Common myeloid progenitor, CD34-positive (primary cell): ENCODE results near the gene IGDCC3.

Source experiments
- CTCF ChIA-PET: fragments of 350-600 bp; sonication (Branson Sonifier 250); formaldehyde crosslinking; loops from one replicate; lab custom pipeline; 2021; ENCODE audit warnings: antibody characterized with exemption; lab: Charles Lee
- POLR2A ChIA-PET: fragments of 350-600 bp; sonication (Branson Sonifier 250); formaldehyde crosslinking; loops from one replicate; lab custom pipeline; 2021; ENCODE audit warnings: antibody characterized with exemption; lab: Charles Lee
- DNase-seq, 3 donors: peaks; one replicate each; pipeline versions ENCODE4 v3.0.0 to v3.0.0-alpha.2; 2013
- H3K27ac ChIP-seq, 2 experiments: 1 replicate in 1 of 2; 2 replicates in 1 of 2; pipeline ENCODE4 v1.7.0; 2013; ENCODE audit warnings: inconsistent platforms in 2 of 2, low read length in 2 of 2, mild to moderate bottlenecking in 2 of 2, low read depth in 1 of 2, moderate library complexity in 1 of 2; ENCODE audit not compliant: severe bottlenecking in 2 of 2, insufficient read depth in 1 of 2, poor library complexity in 1 of 2
- H3K27me3 ChIP-seq, 5 experiments: replicated peaks in 2 of 5; 1 replicate in 3 of 5; 2 replicates in 2 of 5; pipeline versions ENCODE4 v1.6.1 to v1.7.0; 2013; ENCODE audit warnings: low read length in 4 of 5, mild to moderate bottlenecking in 2 of 5, moderate library complexity in 2 of 5, inconsistent platforms in 1 of 5; ENCODE audit not compliant: insufficient read depth in 5 of 5, control insufficient read depth in 4 of 5
- H3K36me3 ChIP-seq, 4 experiments: 1 replicate in 2 of 4; 2 replicates in 2 of 4; pipeline versions ENCODE4 v1.6.1 to v1.7.0; 2013; ENCODE audit warnings: low read length in 3 of 4, control low read depth in 1 of 4, mild to moderate bottlenecking in 1 of 4; ENCODE audit not compliant: control insufficient read depth in 4 of 4, insufficient read depth in 4 of 4
- H3K4me1 ChIP-seq, 4 experiments: 1 replicate in 3 of 4; 2 replicates in 1 of 4; pipeline versions ENCODE4 v1.6.1 to v1.7.1; 2013; ENCODE audit warnings: low read length in 3 of 4, mild to moderate bottlenecking in 3 of 4, control low read depth in 1 of 4, inconsistent platforms in 1 of 4, moderate library complexity in 1 of 4; ENCODE audit not compliant: control insufficient read depth in 4 of 4, insufficient read depth in 4 of 4; ENCODE audit errors: control extremely low read depth in 1 of 4
- H3K4me3 ChIP-seq, 7 experiments: 1 replicate in 4 of 7; 2 replicates in 3 of 7; pipeline versions ENCODE4 v1.5.1 to v1.7.0; 2013; ENCODE audit warnings: mild to moderate bottlenecking in 7 of 7, low read length in 6 of 7, moderate library complexity in 6 of 7, inconsistent platforms in 2 of 7, low read depth in 2 of 7, control low read depth in 1 of 7; ENCODE audit not compliant: insufficient read depth in 4 of 7, control insufficient read depth in 1 of 7; ENCODE audit errors: extremely low read depth in 1 of 7
- H3K9me3 ChIP-seq, 5 experiments: 1 replicate in 4 of 5; 2 replicates in 1 of 5; pipeline versions ENCODE4 v1.6.1 to v1.7.1; 2013; ENCODE audit warnings: low read length in 4 of 5, mild to moderate bottlenecking in 2 of 5, inconsistent platforms in 1 of 5, low read depth in 1 of 5, moderate library complexity in 1 of 5; ENCODE audit not compliant: control insufficient read depth in 4 of 5, insufficient read depth in 2 of 5; ENCODE audit errors: control extremely low read depth in 1 of 5
- WGBS: methylation state at CpG from one replicate; pipeline ENCODE4 v1.1.5; 2013; ENCODE audit not compliant: insufficient coverage; 5-methylcytosine and 5-hydroxymethylcytosine counted together

Gene IGDCC3

DNA sequence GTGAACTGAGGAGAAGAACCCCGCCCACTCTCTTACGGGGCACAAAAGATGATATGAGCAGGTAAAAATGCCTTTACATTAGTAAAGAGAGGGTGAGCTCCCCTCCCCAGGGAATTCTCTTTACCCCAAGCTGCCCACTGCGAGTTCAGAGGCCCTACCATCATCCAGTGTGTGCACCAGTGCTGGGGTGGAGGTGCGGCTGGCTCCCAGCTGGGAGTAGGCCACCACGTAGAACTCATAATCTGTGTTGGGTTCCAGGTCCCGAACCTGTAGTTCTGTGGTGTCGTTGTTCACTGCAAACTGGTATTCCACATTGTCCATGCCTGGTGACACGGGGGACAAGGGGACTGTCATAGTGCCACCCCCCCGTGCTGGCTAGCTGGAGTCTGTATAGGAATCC lies 17.1 kb upstream of the IGDCC3 start:
- ChIA-PET POLR2A (interaction anchor here (0.9 kb wide), 1 partner anchor 40 kb away, joined by 3 read pairs; no protein-coding TSS in a partner anchor), CTCF (interaction anchor here (0.7 to 20.5 kb wide), 10 partner anchors 9 to 75 kb away, joined by 3 to 416 read pairs (median 6); no protein-coding TSS in a partner anchor)
- Histone ChIP-seq H3K27me3 (peaks cover 6 to 69% (median 32%) of the 10 kb centered on the region in 5 experiments), H3K36me3 (no peaks in the 10 kb centered on the region), H3K9me3 (no peaks in the 10 kb centered on the region), H3K4me3 (no peak overlapping the region), H3K4me1 (peaks cover 0 to 16% (median 12%) of the 10 kb centered on the region in 4 experiments), H3K27ac (no peak overlapping the region)
- WGBS, result 93% methylated on average over 7 of the region's 9 CpGs
- no peak for DNase-seq

DNA sequence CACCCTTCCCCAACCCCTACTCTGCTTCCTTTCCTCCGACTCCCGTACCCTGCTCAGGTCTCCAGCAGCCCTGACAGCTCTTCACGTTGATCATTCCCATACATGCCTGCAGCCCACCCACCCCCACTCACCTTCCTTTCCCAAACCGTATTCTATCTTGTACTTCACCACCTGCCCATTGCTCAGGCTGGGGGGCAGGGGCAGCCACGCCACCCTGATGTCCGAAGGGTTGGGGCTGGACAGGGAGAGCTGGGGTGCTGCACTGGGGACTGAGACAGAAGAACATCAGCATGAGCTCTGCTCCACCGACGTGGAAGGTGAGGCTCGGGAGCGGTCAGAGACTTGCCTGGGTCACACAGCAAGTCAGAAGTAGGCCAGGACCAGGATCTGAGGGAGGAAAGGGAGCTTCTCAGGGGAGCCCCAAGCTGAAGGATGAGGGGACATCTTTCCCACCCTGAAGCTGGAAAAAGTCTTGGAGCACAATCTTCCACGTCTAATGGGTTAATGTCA lies 16.5 kb upstream of the IGDCC3 start:
- Histone ChIP-seq H3K4me3 (no peak overlapping the region), H3K9me3 (no peaks in the 10 kb centered on the region), H3K4me1 (peaks cover 0 to 16% (median 12%) of the 10 kb centered on the region in 4 experiments), H3K27me3 (peaks cover 6 to 69% (median 32%) of the 10 kb centered on the region in 5 experiments), H3K27ac (no peak overlapping the region), H3K36me3 (no peaks in the 10 kb centered on the region)
- ChIA-PET POLR2A (interaction anchor here (0.9 kb wide), 1 partner anchor 41 kb away, joined by 3 read pairs; no protein-coding TSS in a partner anchor), CTCF (interaction anchor here (0.7 to 20.5 kb wide), 10 partner anchors 8 to 74 kb away, joined by 3 to 416 read pairs (median 6); no protein-coding TSS in a partner anchor)
- 91% methylated on average over 11 of the region's 11 CpGs for WGBS
- no peak for DNase-seq

DNA sequence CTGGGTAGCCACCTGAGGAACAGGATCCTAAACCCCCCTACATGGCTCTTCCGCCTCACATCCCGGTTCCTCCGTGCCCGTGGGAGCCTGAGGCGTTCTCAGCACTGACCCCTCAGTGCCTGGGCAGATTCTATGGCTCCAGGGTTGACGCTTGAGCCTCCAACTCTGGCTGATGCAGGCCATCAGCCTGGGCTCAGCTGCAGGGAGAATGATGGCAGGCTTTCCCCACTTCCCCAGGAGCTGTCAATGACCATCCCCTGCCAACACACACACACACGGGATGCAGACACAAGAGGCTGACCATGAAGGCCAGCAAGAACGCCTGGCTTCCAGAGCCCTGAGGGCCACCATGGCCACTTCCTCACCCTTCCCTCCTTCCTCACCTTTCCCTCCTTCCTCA lies 15.8 kb upstream of the IGDCC3 start:
- H3K4me1 ChIP-seq, result peaks cover 0 to 16% (median 12%) of the 10 kb centered on the region in 4 experiments
- ChIA-PET CTCF (interaction anchor here (1.8 to 20.5 kb wide), 3 partner anchors 11 to 73 kb away, joined by 7 to 416 read pairs (median 9); no protein-coding TSS in a partner anchor), POLR2A (no interaction called here)
- no peak overlapping the region for H3K27ac ChIP-seq
- 91% methylated on average over 8 of the region's 8 CpGs for WGBS
- H3K4me3 ChIP-seq, result no peak overlapping the region
- no peak for DNase-seq
- no peaks in the 10 kb centered on the region for H3K9me3 ChIP-seq
- H3K36me3 ChIP-seq, result no peaks in the 10 kb centered on the region
- peaks cover 6 to 67% (median 34%) of the 10 kb centered on the region in 5 experiments for H3K27me3 ChIP-seq

DNA sequence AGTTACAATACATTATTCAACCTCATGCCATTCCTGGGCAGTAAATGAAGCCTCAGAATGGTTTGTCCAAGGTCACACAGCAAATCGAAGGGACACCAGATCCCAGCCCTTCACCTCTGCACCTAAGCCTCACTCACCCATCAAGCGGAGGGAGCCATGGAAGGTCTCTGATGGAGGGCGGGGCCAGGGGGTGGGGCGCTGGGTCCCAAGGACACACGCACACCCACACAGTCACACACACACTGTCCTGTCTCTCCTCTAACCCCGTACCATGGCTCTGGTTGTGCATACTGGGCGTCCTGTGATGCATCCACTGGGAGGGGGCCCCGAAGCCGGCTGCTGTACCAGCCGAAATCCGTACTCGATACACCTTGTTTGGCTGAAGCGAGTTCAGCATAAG lies 15.3 kb upstream of the IGDCC3 start:
- H3K4me1 ChIP-seq, result peaks cover 0 to 16% (median 12%) of the 10 kb centered on the region in 4 experiments
- 95% methylated on average over 10 of the region's 13 CpGs for WGBS
- H3K9me3 ChIP-seq, result no peaks in the 10 kb centered on the region
- no peaks in the 10 kb centered on the region for H3K36me3 ChIP-seq
- ChIA-PET POLR2A (no interaction called here), CTCF (interaction anchor here (2.6 to 20.5 kb wide), 2 partner anchors 14 to 73 kb away, joined by 7 to 416 read pairs; no protein-coding TSS in a partner anchor)
- H3K4me3 ChIP-seq, result no peak overlapping the region
- no peak overlapping the region for H3K27ac ChIP-seq
- DNase-seq, result no peak
- H3K27me3 ChIP-seq, result peaks cover 6 to 70% (median 33%) of the 10 kb centered on the region in 5 experiments

DNA sequence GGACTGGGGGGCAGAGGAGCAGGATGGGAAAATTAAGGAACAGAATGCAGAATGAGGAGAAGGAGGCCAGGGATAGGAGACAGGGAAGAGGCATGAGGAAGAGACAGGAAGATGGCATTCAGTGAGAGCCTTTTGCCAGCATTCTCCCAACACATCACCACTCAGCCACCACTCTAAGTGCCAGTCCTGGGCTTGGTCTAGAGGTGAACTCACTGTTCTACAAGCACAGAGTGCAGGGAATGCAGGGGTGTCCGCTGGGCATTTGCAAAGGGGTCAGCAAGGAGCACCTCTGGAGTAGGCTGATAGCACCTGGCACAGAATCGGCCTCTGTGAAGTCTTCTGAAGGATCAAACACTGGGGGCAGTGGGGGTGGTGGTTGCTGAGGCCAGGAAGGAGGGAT lies 14.6 kb upstream of the IGDCC3 start:
- Histone ChIP-seq H3K4me3 (no peak overlapping the region), H3K4me1 (peaks cover 0 to 16% (median 12%) of the 10 kb centered on the region in 4 experiments), H3K9me3 (no peaks in the 10 kb centered on the region), H3K27me3 (peaks cover 2 to 66% (median 29%) of the 10 kb centered on the region in 5 experiments), H3K27ac (no peak overlapping the region), H3K36me3 (no peaks in the 10 kb centered on the region)
- 100% methylated on average over 2 of the region's 2 CpGs for WGBS
- DNase-seq, result no peak
- CTCF ChIA-PET, result interaction anchor here (1.2 to 20.5 kb wide), 3 partner anchors 9 to 72 kb away, joined by 4 to 416 read pairs (median 7); no protein-coding TSS in a partner anchor
- POLR2A ChIA-PET, result no interaction called here

DNA sequence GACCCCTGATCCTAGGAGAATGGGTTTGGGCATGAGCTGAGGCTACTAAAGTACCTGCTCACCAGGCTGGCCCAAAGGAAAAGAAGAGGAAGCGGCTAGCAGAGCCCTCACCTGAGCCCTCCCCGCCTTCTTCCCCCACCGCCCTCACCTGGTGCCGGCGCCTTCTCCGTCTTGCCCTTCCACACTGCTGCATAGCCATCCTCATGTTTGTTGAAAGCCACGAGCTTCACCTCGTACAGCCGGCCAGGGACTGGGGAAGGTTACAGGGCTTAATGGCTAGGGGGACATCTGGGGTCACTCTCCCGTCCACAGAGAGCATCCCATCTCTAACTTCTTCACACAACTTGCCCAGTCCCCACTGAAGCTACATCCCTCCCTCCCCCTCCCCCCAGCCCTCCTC lies 13.9 kb upstream of the IGDCC3 start:
- ChIA-PET POLR2A (no interaction called here), CTCF (interaction anchor here (1.0 to 20.5 kb wide), 6 partner anchors 8 to 83 kb away, joined by 3 to 416 read pairs (median 4); no protein-coding TSS in a partner anchor)
- Histone ChIP-seq H3K36me3 (no peaks in the 10 kb centered on the region), H3K9me3 (no peaks in the 10 kb centered on the region), H3K27ac (no peak overlapping the region), H3K4me3 (no peak overlapping the region), H3K4me1 (peaks cover 0 to 12% (median 10%) of the 10 kb centered on the region in 4 experiments), H3K27me3 (peaks cover 0 to 60% (median 24%) of the 10 kb centered on the region in 5 experiments)
- no peak for DNase-seq
- 96% methylated on average over 7 of the region's 10 CpGs for WGBS

DNA sequence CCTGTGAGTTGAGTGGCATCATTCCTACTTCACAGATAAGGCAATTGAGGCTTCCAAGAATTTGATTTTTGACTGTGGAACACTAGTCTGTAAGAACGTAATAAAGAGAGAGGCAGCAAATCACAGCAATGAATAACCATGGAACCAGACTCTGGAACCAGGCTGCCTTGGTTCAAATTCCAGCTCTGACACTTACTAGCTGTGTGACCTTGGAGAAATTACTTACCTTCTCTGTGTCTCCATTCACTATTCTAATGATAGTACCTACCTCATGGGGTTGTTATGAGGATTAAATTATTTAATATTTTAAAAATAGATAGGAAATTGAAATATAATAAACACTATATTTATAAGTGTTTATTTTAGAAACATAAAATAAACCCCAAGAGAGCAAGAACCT lies 12.6 kb upstream of the IGDCC3 start:
- 100% methylated on average over 1 of the region's 1 CpG for WGBS
- POLR2A ChIA-PET, result interaction anchor here (0.6 kb wide), 1 partner anchor 8 kb away, joined by 3 read pairs; no protein-coding TSS in a partner anchor

More for the DNA sequence above, 12.6 kb upstream of the IGDCC3 start:
- no peaks in the 10 kb centered on the region for H3K9me3 ChIP-seq
- no peak overlapping the region for H3K4me3 ChIP-seq
- H3K27me3 ChIP-seq, result peaks cover 0 to 48% (median 18%) of the 10 kb centered on the region in 5 experiments
- peaks cover 0 to 2% (median under 1%) of the 10 kb centered on the region in 4 experiments for H3K4me1 ChIP-seq
- no peak overlapping the region for H3K27ac ChIP-seq
- DNase-seq, result no peak
- CTCF ChIA-PET, result interaction anchor here (1.2 to 20.5 kb wide), 6 partner anchors 11 to 70 kb away, joined by 3 to 416 read pairs (median 4); no protein-coding TSS in a partner anchor
- H3K36me3 ChIP-seq, result no peaks in the 10 kb centered on the region
